HG03439 (cell line): Measurements from ENCODE around the gene LTA4H.
"Not testable (repeated sequence)": the region's sequence is repeated elsewhere in the genome, so short reads cannot be mapped to it uniquely, and the experiment has no call there.

Experiments used
- ATAC-seq: cut with Tn5 transposase; IDR thresholded peaks from one replicate; pipeline ENCODE4 v1.9.1; 2021; ENCODE audit warnings: mild to moderate bottlenecking, moderate library complexity; ENCODE audit not compliant: unreplicated experiment

LTA4H gene

DNA sequence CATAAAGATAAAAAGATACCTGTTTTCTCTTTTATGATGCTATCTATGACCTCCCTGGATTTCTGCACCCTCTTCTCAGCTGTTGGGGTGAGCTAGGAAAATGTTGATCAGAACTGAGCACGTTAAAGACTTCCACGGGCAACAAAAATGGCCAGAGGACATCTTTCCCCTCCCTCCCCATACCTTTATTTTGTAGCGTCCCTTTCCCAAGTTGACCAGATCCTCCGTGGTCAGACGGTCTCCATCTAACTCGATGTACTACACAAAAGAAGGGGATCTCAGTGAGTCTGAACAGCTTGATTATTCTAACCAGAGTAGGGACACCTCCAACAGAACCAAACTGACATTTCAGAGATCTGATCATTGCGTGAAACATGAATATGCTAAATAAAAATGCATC lies 41.5 kb downstream of the LTA4H start:
- ATAC-seq: no peak

DNA sequence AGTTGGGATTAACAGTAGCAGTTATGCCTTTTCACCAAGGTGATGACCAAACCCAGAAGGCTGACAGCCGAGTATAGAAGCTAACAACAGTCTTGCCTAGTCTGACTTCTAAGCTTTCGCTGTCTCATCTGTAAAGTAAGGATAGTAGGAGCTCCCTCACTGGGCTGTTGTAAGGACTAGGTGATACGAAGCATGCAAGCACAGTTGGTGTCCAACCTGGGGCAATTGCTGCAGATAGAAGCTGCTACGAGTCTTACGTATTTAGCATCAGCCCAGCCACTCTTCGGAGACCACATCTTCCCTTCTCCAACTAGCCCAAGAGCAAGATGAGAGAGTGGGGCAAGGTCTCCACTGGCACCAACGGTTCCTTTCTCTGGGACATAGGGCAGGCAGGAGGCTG lies 45.3 kb downstream of the LTA4H start:
- ATAC-seq: no peak

GRCh38 chr12:95989504-95990123 lies 45.8 kb downstream of the LTA4H start:
- ATAC-seq: no peak

- ATAC-seq: no peak
Measured at GRCh38 chr12:95988506-95989275, 46.7 kb downstream of the LTA4H start.

DNA sequence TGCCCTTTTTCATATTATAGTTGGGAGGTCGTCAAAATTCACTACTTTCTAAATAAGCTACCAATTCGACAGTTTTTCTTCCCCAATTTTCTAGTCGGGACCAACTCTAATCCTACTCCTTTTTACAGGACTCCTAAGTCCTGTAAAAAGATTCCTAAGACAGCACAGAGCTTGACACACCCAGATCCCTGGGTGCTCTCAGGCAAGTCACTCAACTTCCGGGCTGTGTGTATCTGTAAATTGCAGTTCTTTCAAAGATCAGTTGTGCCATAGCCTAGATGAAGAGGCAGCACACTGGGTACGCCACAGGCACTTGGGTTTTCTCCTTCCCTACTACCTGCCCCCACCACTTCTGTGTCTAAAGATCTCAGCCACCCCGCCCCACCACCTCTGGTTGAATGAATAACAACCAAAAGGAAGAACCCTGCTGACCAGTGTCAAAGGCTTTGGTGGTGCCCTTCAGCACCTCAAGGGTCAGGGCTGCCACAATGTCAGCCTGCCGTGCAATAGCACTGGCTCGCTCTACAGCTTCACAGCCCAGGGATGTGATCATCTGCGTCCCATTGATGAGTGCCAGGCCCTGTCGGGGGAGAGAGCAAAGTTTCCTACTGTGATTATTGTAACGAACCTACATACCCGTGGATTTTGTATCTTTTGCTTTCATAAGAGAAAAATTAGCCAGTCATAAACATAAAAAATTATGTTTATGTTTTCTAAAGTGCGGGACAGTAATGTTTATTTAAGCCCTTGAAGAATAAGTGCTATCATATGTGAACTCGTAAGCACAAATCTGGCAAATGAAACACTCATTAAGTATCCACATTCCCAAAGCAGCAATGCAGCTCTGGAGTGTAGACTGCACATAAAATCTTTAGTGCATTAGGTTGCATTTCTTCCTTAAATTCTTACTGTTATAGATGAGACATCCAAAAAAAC lies 48.5 kb downstream of the LTA4H start:
- no peak for ATAC-seq

- ATAC-seq: no peak
Measured at GRCh38 chr12:95984682-95985081, 50.7 kb downstream of the LTA4H start.

DNA sequence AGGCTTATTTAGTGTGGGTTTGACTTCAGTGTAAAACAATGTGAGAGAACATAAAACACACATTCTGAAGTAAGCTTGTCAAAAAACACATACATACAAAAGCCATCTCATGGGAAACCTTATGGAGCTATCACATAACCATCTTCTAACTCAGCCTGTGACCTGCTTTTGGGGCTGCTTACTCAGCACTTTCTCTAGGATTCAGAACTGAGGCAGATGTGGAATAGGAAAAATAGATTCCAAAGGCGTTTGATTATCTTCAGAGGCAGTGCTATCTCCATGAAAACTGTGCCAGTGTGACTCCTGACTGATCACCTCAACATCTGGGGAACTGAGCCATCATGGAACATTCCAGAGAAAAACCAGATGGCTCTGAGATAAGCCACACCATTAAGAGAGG lies 52.8 kb downstream of the LTA4H start:
- no peak for ATAC-seq

- ATAC-seq: no peak
Measured at GRCh38 chr12:95980437-95980836, 55.0 kb downstream of the LTA4H start.

GRCh38 chr12:95978774-95979173 lies 56.6 kb downstream of the LTA4H start:
- ATAC-seq: no peak

GRCh38 chr12:95978351-95978750 lies 57.0 kb downstream of the LTA4H start:
- no peak for ATAC-seq

DNA sequence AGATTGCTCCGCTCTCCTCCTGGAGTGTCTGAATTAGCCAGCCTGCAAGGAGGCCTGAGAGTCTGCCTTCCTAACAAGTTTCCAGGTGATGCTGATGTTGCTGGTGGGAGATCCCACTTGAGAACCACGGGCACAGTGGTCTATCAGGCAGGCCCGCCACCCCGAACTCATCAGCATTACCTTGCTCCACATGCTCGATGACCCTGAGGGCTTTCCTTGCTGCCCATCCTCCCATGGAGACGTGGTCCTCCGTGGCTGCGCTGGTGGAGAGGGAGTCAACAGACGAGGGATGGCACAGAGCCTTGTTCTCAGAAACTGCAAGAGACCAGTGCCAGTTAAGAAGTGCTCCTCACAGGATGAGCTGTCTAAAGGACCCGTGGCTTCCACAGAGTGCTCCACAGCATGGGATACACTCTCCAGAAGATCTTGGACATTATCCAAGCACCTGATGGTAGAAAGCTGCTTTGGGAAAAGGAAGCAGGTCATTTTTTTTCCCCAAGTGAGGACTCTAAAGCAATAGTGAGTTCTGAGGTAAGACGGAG lies 57.6 kb downstream of the LTA4H start:
- ATAC-seq: no peak

DNA sequence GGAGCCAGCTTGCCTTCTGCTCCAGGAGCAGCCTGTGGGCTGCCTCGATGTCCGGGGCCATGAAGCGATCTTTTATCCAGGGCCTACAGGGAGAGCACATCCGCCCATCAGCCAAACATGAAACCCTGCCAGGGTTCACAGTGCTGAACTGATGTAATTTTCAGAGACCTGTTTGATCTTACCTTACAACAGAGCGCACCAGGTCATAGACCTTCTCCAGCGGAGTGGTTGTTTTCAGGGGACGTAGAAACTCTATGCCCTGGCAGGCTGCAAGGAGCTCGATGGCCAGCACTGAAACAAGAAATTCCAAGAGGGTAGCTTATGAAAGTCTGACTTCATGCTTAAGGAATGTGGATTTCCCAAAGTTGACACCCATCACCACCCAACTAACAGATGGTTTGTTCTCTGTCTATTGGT lies 59.0 kb downstream of the LTA4H start:
- no peak for ATAC-seq

GRCh38 chr12:95975491-95975890 lies 59.9 kb downstream of the LTA4H start:
- ATAC-seq: no peak

GRCh38 chr12:95974358-95974757 lies 61.0 kb downstream of the LTA4H start:
- no peak for ATAC-seq

DNA sequence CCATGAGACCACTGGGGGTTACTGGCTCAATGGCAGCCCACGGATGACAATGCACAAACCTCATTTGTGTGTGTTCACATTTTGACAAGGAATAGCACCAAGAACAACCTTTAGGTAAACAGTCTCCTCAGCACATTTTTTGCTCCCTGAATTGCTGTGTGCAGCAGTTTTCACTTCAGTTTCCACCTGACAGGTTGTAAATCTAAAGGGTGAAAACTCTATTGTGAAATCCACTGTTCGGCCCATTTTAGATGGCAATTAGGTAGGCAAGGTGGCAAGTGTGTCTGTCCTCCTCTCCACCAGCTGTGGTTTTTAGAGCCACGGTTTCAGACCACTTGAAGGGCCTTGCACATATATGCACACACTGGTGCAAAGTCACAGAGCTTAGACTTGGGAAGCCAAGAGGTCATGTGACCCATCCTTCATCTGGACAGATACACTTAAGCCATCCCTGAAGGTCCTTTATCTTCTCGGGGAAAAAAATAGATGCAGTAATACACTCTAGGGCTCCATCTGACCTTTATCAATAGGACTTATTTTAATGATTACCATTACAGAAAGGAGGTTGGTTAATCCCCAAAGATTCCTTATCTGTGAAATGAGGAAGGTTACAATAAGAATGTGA lies 62.4 kb downstream of the LTA4H start:
- ATAC-seq: no peak

DNA sequence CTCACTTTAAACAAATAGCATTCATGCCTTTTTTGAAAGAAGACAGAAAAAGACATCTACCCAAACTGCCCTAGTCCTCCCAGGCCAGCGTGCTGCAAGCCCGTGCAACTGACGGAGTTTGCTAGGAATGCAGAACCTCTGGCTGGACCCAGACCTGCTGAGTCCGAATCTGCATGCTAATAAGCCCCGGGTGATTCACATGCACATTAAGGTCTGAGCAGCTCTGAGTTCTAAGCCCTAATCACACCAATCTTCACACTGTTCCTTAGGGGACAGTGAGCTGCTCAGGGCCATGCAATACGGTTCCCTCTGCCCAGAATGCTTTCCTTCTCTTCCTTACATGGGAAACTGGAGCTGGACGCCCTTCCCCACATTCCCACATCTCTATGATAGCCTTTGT lies 64.5 kb downstream of the LTA4H start:
- ATAC-seq: no peak

DNA sequence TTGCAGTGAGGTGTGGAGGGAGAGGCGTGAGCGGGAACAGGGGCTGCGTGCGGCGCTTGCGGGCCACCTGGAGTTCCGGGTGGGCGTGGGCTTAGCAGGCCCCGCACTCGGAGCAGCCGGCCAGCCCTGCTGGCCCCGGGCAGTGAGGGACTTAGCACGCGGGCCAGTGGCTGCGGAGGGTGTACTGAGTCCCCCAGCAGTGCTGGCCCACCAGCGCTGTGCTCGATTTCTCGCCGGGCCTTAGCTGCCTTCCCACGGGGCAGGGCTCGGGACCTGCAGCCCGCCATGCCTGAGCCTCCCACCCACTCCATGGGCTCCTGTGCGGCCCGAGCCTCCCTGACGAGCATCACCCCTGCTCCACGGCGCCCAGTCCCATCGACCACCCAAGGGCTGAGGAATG lies 66.3 kb downstream of the LTA4H start:
- not testable (repeated sequence) for ATAC-seq

DNA sequence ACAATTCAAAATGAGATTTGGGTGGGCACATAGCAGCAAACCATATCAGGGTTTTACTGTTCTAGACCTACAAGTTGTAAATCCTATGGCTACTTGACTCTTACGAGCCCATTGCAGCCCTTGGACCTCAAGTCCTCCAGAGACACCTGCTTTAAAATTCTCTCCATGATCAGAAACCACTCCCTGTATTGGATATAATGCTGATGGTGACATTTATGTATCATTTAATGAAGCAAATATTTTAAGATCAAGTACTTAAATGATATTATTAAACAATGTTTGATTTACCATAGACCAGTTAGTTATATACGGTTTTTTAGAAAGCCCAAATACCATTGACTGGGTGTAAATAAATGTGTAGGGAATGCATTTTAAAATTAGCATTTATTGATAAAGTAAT lies 68.1 kb downstream of the LTA4H start:
- no peak for ATAC-seq

- no peak for ATAC-seq
Measured at GRCh38 chr12:95966287-95966870, 69.0 kb downstream of the LTA4H start.

GRCh38 chr12:95963096-95963495 lies 72.3 kb downstream of the LTA4H start:
- no peak for ATAC-seq
